GM18526 (cell line): ENCODE measurements around the gene JARID2.

Source experiments
- POLR2A ChIP-seq: IDR thresholded peaks from 3 replicates; pipeline ENCODE4 v1.6.1; 2011; ENCODE audit not compliant: insufficient read length; ENCODE audit errors: extremely low read depth

Gene JARID2

GRCh38 chr6:15522856-15523529, 277.1 kb downstream of the JARID2 start:
- TF ChIP-seq POLR2A, result no peak

GRCh38 chr6:15523679-15524630, 278.1 kb downstream of the JARID2 start:
- no peak for TF ChIP-seq POLR2A

- TF ChIP-seq POLR2A, result no peak
These were observed 279.1 kb downstream of the JARID2 start for GRCh38 chr6:15524861-15525401.

- TF ChIP-seq POLR2A, result no peak
These were observed 280.4 kb downstream of the JARID2 start for GRCh38 chr6:15526212-15526701.

GRCh38 chr6:15527838-15528617, 282.2 kb downstream of the JARID2 start:
- no peak for TF ChIP-seq POLR2A

GRCh38 chr6:15528870-15529269, 283.0 kb downstream of the JARID2 start:
- no peak for TF ChIP-seq POLR2A

GRCh38 chr6:15530411-15530810, 284.5 kb downstream of the JARID2 start:
- TF ChIP-seq POLR2A, result no peak

GRCh38 chr6:15531973-15532372, 286.1 kb downstream of the JARID2 start:
- TF ChIP-seq POLR2A, result no peak

- TF ChIP-seq POLR2A, result no peak
These were observed 287.6 kb downstream of the JARID2 start for GRCh38 chr6:15533379-15534026.

GRCh38 chr6:15534974-15535373, 289.1 kb downstream of the JARID2 start:
- no peak for TF ChIP-seq POLR2A

GRCh38 chr6:15535495-15536197, 289.8 kb downstream of the JARID2 start:
- TF ChIP-seq POLR2A, result no peak

- TF ChIP-seq POLR2A, result no peak
These were observed 290.5 kb downstream of the JARID2 start for GRCh38 chr6:15536198-15536955.

- no peak for TF ChIP-seq POLR2A
These were observed 292.2 kb downstream of the JARID2 start for GRCh38 chr6:15538106-15538505.
